Lower leg skin (tissue), 4 donors: ENCODE measurements around the gene HDC. TPM values are rescaled to one million over a fixed set of nuclear protein-coding genes. Genes with fewer than 3 reads are reported as not detected.

Source experiments
- DNase-seq, 2 donors: peaks; one replicate each; pipeline ENCODE4 v3.0.0-alpha.2; 2019; ENCODE audit warnings: low spot score in 2 of 2
- H3K4me3 ChIP-seq: fragments of 200-600 bp; sonication (generic); 2 replicates; pipeline ENCODE4 v1.5.1; 2017; ENCODE audit warnings: mild to moderate bottlenecking, low read depth; ENCODE audit not compliant: poor library complexity, severe bottlenecking
- POLR2A ChIP-seq, 2 donors: fragments of 450-650 bp; IDR thresholded peaks; one replicate each; pipeline ENCODE4 v1.6.1; 2016 to 2017; ENCODE audit warnings: antibody characterized with exemption in 2 of 2, mild to moderate bottlenecking in 1 of 2, moderate library complexity in 1 of 2
- WGBS, 2 donors: methylation state at CpG; one replicate each; pipeline ENCODE4 v1.1.5; 2018; 5-methylcytosine and 5-hydroxymethylcytosine counted together
- intact Hi-C: fragments of 100-400 bp; cut with DNase I; formaldehyde crosslinking; loops from one replicate; pipeline ENCODE4 v1.15.0; 2023; ENCODE audit warnings: low total_unique reads
- total RNA-seq, 4 donors: library from RNA; depleted of rRNA; stranded (reverse); fragments of >200 nt; gene quantifications; one replicate each; pipeline ENCODE4 v1.1.0, GENCODE V29; 2016
- TF ChIP-seq, protein P1 (sequence below), 3 donors: fragments of 450-650 bp; IDR thresholded peaks; one replicate each; pipeline ENCODE4 v1.5.1; 2016; ENCODE audit warnings: antibody characterized with exemption in 3 of 3, mild to moderate bottlenecking in 3 of 3, moderate library complexity in 2 of 3

Gene HDC
- total RNA-seq, 4 donors from 2014 or later = 0.10 to 2.1 (median 0.95) TPM

DNA sequence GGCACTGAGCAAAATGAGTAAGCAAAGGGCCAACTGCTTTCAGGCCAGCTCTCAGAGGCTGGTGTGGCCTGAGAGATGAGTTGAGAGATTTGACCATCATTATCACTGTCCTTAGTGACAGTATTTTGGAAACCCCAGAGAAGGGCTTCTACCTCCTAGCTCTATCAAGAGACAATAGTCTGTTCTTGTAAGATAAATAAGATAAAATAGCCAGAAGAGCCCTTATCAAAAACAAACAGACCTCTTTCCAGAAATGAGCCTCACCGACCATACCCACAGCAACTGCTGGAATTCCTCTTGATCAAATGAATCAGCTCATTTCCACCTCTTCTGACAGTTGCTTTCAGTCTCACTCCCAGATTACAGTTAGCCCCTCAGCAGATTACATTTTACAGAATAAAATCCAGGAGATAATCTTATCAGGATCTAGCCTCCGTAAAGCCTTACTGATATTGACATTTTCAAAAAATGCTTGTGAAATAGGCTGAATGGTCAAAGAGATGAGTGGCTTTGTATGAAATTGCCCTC lies 4.5 kb downstream of the HDC start:
- intact Hi-C loops = no loop called here
- TF ChIP-seq POLR2A (IDR thresholded peaks at IDR 0.05) = no peak
- TF ChIP-seq, protein P1, sequence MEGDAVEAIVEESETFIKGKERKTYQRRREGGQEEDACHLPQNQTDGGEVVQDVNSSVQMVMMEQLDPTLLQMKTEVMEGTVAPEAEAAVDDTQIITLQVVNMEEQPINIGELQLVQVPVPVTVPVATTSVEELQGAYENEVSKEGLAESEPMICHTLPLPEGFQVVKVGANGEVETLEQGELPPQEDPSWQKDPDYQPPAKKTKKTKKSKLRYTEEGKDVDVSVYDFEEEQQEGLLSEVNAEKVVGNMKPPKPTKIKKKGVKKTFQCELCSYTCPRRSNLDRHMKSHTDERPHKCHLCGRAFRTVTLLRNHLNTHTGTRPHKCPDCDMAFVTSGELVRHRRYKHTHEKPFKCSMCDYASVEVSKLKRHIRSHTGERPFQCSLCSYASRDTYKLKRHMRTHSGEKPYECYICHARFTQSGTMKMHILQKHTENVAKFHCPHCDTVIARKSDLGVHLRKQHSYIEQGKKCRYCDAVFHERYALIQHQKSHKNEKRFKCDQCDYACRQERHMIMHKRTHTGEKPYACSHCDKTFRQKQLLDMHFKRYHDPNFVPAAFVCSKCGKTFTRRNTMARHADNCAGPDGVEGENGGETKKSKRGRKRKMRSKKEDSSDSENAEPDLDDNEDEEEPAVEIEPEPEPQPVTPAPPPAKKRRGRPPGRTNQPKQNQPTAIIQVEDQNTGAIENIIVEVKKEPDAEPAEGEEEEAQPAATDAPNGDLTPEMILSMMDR (IDR thresholded peaks at IDR 0.05) = no peak
- no peak for DNase-seq
- WGBS, 2 donors = 94% methylated on average over 2 of the region's 2 CpGs
- no peak overlapping the region for H3K4me3 ChIP-seq

DNA sequence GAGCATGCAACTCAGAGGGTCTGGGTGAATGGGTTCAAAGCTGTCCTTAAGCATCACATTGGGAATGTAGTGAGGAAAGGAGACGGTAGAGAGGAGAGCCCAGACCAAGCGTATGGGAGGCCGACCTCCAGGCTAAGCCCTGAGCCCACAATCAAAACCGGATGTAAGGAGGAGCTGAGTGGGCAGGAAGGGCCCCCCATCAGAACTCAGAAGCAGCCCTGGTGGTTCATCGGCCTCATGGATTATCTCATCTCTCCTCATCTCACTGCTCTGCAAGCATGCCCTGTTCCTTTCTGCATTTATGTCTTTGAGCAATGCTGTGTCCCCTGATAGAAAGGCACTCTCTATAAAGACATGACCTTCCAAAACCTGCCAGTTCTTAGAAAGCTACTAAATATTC lies 6.2 kb downstream of the HDC start:
- TF ChIP-seq POLR2A (IDR thresholded peaks at IDR 0.05) = no peak
- TF ChIP-seq, protein P1 (IDR thresholded peaks at IDR 0.05) = no peak
- no peak for DNase-seq
- H3K4me3 ChIP-seq = no peak overlapping the region
- intact Hi-C loops = no loop called here
- WGBS, 2 donors = 57 to 79% methylated on average over 5 of the region's 5 CpGs

DNA sequence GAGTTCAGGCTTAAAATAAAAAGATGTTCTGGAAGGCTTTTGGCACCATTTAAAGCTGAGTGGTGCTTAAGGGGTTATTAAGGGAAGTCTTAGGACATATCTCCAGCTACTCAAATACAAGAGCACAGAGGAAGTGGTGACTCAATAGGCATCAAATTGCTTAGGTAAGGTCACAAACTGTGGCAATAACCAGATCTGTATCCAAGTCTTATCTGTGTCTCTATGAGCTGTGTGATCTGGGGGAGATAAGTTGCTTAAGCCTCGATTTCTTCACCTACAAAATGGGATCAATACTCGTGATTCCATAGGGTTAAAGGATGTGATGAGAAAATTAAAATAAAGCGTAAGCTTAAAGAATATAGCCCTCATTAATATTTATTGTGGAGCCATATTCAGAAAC lies 7.6 kb downstream of the HDC start:
- no peak for DNase-seq
- no peak overlapping the region for H3K4me3 ChIP-seq
- TF ChIP-seq, protein P1 (IDR thresholded peaks at IDR 0.05) = no peak
- no peak for TF ChIP-seq POLR2A (IDR thresholded peaks at IDR 0.05)
- WGBS, 2 donors = 62 to 63% methylated on average over 3 of the region's 3 CpGs
- intact Hi-C loops = no loop called here

DNA sequence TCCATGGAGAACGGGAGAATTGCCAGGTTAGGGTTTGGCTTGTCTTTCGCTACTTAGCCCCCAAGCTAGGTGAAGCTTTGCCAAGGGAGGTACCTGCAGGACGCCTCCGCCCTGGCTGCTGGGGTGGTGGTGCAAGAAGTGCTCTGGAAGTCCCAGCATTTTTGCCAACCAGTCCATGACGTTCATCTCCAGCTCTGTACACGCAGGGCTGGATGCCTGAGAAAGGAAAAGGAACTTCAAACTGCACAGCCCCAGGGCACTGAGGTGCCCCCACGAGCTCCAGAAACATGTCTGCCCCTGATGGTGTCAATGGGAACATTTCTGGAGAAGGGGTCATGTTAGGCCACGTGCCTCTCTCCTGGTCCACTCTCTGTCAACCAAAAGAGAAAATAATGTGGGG lies 8.2 kb downstream of the HDC start:
- WGBS, 2 donors = 41% methylated on average over 8 of the region's 8 CpGs
- intact Hi-C loops = no loop called here
- TF ChIP-seq, protein P1 (IDR thresholded peaks at IDR 0.05) = no peak
- no peak for TF ChIP-seq POLR2A (IDR thresholded peaks at IDR 0.05)
- peak in 1 of 2 donors; percentile 39 for DNase-seq
- H3K4me3 ChIP-seq = no peak overlapping the region

DNA sequence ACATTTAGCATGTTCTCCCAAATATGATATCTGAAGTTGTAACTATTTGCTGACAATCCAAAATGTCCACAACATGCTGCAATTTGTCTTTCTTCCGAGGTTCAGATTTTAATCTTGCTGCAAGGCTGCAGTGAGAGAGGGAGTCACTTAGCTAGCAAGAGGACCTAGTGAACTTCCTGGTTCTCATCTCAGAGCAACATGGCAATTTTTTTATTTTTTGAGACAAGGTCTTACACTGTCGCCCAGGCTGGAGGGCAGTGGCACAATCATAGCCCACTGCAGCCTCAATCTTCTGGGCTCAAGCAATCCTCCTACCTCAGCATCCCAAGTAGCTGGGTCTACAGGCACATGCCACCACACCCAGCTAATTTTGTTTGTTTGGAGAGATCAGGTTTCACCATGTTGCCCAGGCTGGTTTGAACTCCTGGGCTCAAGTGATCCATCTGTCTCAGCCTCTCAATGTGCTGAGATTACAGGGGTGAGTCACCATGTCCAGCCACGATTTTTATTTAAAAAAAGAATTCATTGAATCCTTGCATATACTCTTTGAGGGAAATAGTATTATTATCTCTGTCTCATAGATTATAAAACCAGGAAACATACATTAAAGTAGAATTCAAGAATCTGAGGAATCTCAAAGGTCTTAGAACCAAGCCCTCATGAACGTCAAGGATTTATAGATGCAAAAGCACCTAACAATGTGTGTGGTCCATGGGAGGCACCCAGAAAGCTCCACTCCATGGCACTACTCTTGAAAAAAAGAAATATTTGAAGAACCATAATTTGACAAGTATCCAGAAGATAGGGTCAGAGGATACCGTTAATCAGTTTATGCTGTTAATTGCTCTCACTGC lies 9.1 kb downstream of the HDC start:
- TF ChIP-seq, protein P1 (IDR thresholded peaks at IDR 0.05) = no peak
- TF ChIP-seq POLR2A (IDR thresholded peaks at IDR 0.05) = no peak
- 44 to 58% methylated on average over 5 of the region's 5 CpGs for WGBS, 2 donors

More for the DNA sequence above, 9.1 kb downstream of the HDC start:
- no peak for DNase-seq
- intact Hi-C loops = no loop called here
- no peak overlapping the region for H3K4me3 ChIP-seq
